Endometrial microvascular endothelial cells (primary cell): Measurements from ENCODE around the gene GNB4. TPM values are rescaled to one million over a fixed set of nuclear protein-coding genes. Genes with fewer than 3 reads are reported as not detected.

Source experiments
- in situ Hi-C: cut with HindIII; loops from 2 replicates; pipeline ENCODE4 v1.10.0; 2017; ENCODE audit warnings: low sequenced_read_pairs, low pct_unique_long_range_greater_than_20kb; ENCODE audit errors: inconsistent ontology term
- total RNA-seq: library from RNA; depleted of rRNA; stranded (reverse); fragments of >200 nt; gene quantifications from one replicate; pipeline ENCODE4 v1.2.3, GENCODE V29; 2015; ENCODE audit errors: inconsistent ontology term

Gene GNB4
- total RNA-seq, 1 donor from 2014 or later = 41.5 TPM

GRCh38 chr3:179391906-179392305, 59.4 kb downstream of the GNB4 start:
- in situ Hi-C loops = no loop called here

GRCh38 chr3:179376474-179376873, 74.8 kb downstream of the GNB4 start:
- in situ Hi-C loops = no loop called here

GRCh38 chr3:179375091-179375999, 75.9 kb downstream of the GNB4 start:
- in situ Hi-C loops = no loop called here

- in situ Hi-C loops = no loop called here
These were observed 77.3 kb downstream of the GNB4 start for GRCh38 chr3:179373938-179374337.

- in situ Hi-C loops = no loop called here
These were observed 81.6 kb downstream of the GNB4 start for GRCh38 chr3:179369621-179370020.

GRCh38 chr3:179363332-179363731, 87.9 kb downstream of the GNB4 start:
- in situ Hi-C loops = no loop called here

GRCh38 chr3:179355996-179356395, 95.3 kb downstream of the GNB4 start:
- in situ Hi-C loops = no loop called here

GRCh38 chr3:179348325-179349013, 102.8 kb downstream of the GNB4 start:
- in situ Hi-C loops = no loop called here

GRCh38 chr3:179347345-179348194, 103.7 kb downstream of the GNB4 start, which contains the start of gene MFN1:
TSS of gene MFN1 (plus strand) at chr3:179347709. CDS start at chr3:179348852, 1,143 bp downstream.
- in situ Hi-C loops = no loop called here

Other genes starting within 250 kb of the GNB4 start
- 3.1 TPM for gene KCNMB3, start 200.4 kb downstream of the GNB4 start, total RNA-seq
- 40.7 TPM for gene ZNF639, start 128.4 kb downstream of the GNB4 start, total RNA-seq
- gene MFN1, start 103.8 kb downstream of the GNB4 start, total RNA-seq = 38.5 TPM
- 149 TPM for gene ACTL6A, start 111.5 kb upstream of the GNB4 start, total RNA-seq
- gene MRPL47, start 153.2 kb upstream of the GNB4 start, total RNA-seq = 26.1 TPM
- gene NDUFB5, start 153.3 kb upstream of the GNB4 start, total RNA-seq = 76.8 TPM
- gene USP13, start 201.6 kb upstream of the GNB4 start, total RNA-seq = 18.7 TPM